ENCODE data around the gene CASP2. TPM values are rescaled to one million over a fixed set of nuclear protein-coding genes. Genes with fewer than 3 reads are reported as not detected.

CASP2 gene
- total RNA-seq, 1 donor from 2014 or later = 6.0 TPM

GRCh38 chr7:143295870-143296269, 7.7 kb downstream of the CASP2 start:
- DNase-seq (ENCODE audit: low read depth) = no peak

GRCh38 chr7:143296686-143297085, 8.5 kb downstream of the CASP2 start:
- no peak for DNase-seq (ENCODE audit: low read depth)

GRCh38 chr7:143299346-143299745, 11.2 kb downstream of the CASP2 start:
- peak; percentile 59 for DNase-seq (ENCODE audit: low read depth)

- peak; percentile 31 for DNase-seq (ENCODE audit: low read depth)
Measured at GRCh38 chr7:143299840-143300239, 11.7 kb downstream of the CASP2 start.

- no peak for DNase-seq (ENCODE audit: low read depth)
Measured at GRCh38 chr7:143300959-143301935, 13.1 kb downstream of the CASP2 start.

GRCh38 chr7:143303733-143304132, 15.6 kb downstream of the CASP2 start:
- DNase-seq (ENCODE audit: low read depth) = no peak

GRCh38 chr7:143304938-143305337, 16.8 kb downstream of the CASP2 start:
- DNase-seq (ENCODE audit: low read depth) = no peak

GRCh38 chr7:143305423-143306070, 17.4 kb downstream of the CASP2 start:
- DNase-seq (ENCODE audit: low read depth) = peak; percentile 56

- no peak for DNase-seq (ENCODE audit: low read depth)
Measured at GRCh38 chr7:143308632-143309031, 20.5 kb downstream of the CASP2 start.

- no peak for DNase-seq (ENCODE audit: low read depth)
Measured at GRCh38 chr7:143314127-143314526, 26.0 kb downstream of the CASP2 start.

- DNase-seq (ENCODE audit: low read depth) = peak; percentile 77
Measured at GRCh38 chr7:143315776-143316175, 27.6 kb downstream of the CASP2 start, which contains the start of gene CLCN1. CLCN1 (plus strand) TSS chr7:143316111; CDS start chr7:143316213, 102 bp downstream.

GRCh38 chr7:143316492-143316891, 28.3 kb downstream of the CASP2 start:
- no peak for DNase-seq (ENCODE audit: low read depth)

- DNase-seq (ENCODE audit: low read depth) = peak; percentile 94
Measured at GRCh38 chr7:143318661-143319060, 30.5 kb downstream of the CASP2 start.

- DNase-seq (ENCODE audit: low read depth) = no peak
Measured at GRCh38 chr7:143320620-143321019, 32.5 kb downstream of the CASP2 start.

GRCh38 chr7:143321242-143321641, 33.1 kb downstream of the CASP2 start:
- DNase-seq (ENCODE audit: low read depth) = no peak

- peak; percentile 10 for DNase-seq (ENCODE audit: low read depth)
Measured at GRCh38 chr7:143321734-143322133, 33.6 kb downstream of the CASP2 start.

GRCh38 chr7:143322760-143323633, 34.8 kb downstream of the CASP2 start:
- no peak for DNase-seq (ENCODE audit: low read depth)

GRCh38 chr7:143323653-143324052, 35.5 kb downstream of the CASP2 start:
- DNase-seq (ENCODE audit: low read depth) = no peak

GRCh38 chr7:143325240-143325639, 37.1 kb downstream of the CASP2 start:
- no peak for DNase-seq (ENCODE audit: low read depth)

GRCh38 chr7:143327903-143328302, 39.8 kb downstream of the CASP2 start:
- no peak for DNase-seq (ENCODE audit: low read depth)

- DNase-seq (ENCODE audit: low read depth) = no peak
Measured at GRCh38 chr7:143329471-143330170, 41.5 kb downstream of the CASP2 start.

All from myocyte (in vitro differentiated cells).